Skin of body (tissue), 3 donors: ENCODE results near the gene HES2. TPM values are rescaled to one million over a fixed set of nuclear protein-coding genes. Genes with fewer than 3 reads are reported as not detected.
"Not testable (repeated sequence)": the region's sequence is repeated elsewhere in the genome, so short reads cannot be mapped to it uniquely, and the experiment has no call there.

ENCODE experiments used
- DNase-seq: peaks from one replicate; lab custom pipeline; 2025; lab: John Stamatoyannopoulos, UW
- small RNA-seq: library from RNA; depleted of rRNA; stranded (forward); fragments of <200 nt; gene quantifications from one replicate; pipeline ENCODE3, GENCODE V24; 2014; ENCODE audit warnings: low replicate concordance
- total RNA-seq: library from RNA; depleted of rRNA; stranded (reverse); fragments of >200 nt; gene quantifications from one replicate; pipeline ENCODE4 v1.2.3, GENCODE V29; 2014

The HES2 gene
- total RNA-seq, 1 donor from 2014 or later = 5.9 TPM

GRCh38 chr1:6391951-6392808 is 27.5 kb downstream of the HES2 start:
- no peak for DNase-seq

- no peak for DNase-seq
Measured at GRCh38 chr1:6389971-6390370, 29.7 kb downstream of the HES2 start.

GRCh38 chr1:6386371-6386949 is 33.3 kb downstream of the HES2 start:
- DNase-seq = no peak

- no peak for DNase-seq
Measured at GRCh38 chr1:6385488-6386191, 34.1 kb downstream of the HES2 start.

GRCh38 chr1:6384962-6385361 is 34.8 kb downstream of the HES2 start:
- DNase-seq = no peak

GRCh38 chr1:6384135-6384534 is 35.6 kb downstream of the HES2 start:
- no peak for DNase-seq

- no peak for DNase-seq
Measured at GRCh38 chr1:6380037-6380436, 39.7 kb downstream of the HES2 start.

- no peak for DNase-seq
Measured at GRCh38 chr1:6378096-6378746, 41.5 kb downstream of the HES2 start.

- no peak for DNase-seq
Measured at GRCh38 chr1:6373961-6374720, 45.6 kb downstream of the HES2 start.

GRCh38 chr1:6372236-6372635 is 47.5 kb downstream of the HES2 start:
- DNase-seq = not testable (repeated sequence)

- no peak for DNase-seq
Measured at GRCh38 chr1:6370006-6370405, 49.7 kb downstream of the HES2 start.

GRCh38 chr1:6367381-6368012 is 52.2 kb downstream of the HES2 start:
- DNase-seq = no peak

- no peak for DNase-seq
Measured at GRCh38 chr1:6365047-6365446, 54.7 kb downstream of the HES2 start.

GRCh38 chr1:6363085-6363884 is 56.4 kb downstream of the HES2 start:
- not testable (repeated sequence) for DNase-seq

Small RNA genes within 50 kb of the gene (small RNA-seq; reads per million reads assigned to genes)
- gene MIR4252 = not detected

Other genes with a start within 250 kb of the HES2 start
- gene CHD5, start 239.6 kb downstream of the HES2 start, total RNA-seq = 1.4 TPM
- gene RPL22, start 220.3 kb downstream of the HES2 start, total RNA-seq = 261 TPM
- gene RNF207, start 213.8 kb downstream of the HES2 start, total RNA-seq = 7.6 TPM
- gene ICMT, start 184.0 kb downstream of the HES2 start, total RNA-seq = 32.3 TPM
- gene HES3, start 175.7 kb downstream of the HES2 start, total RNA-seq = not detected
- gene GPR153, start 158.8 kb downstream of the HES2 start, total RNA-seq = 17.4 TPM
- gene ACOT7, start 26.2 kb downstream of the HES2 start, total RNA-seq = 10.0 TPM
- gene ESPN, start 4.9 kb upstream of the HES2 start, total RNA-seq = 6.4 TPM
- gene TNFRSF25, start 46.3 kb upstream of the HES2 start, total RNA-seq = 11.6 TPM
- 14.3 TPM for gene PLEKHG5, start 71.7 kb upstream of the HES2 start, total RNA-seq
- 16.5 TPM for gene NOL9, start 134.6 kb upstream of the HES2 start, total RNA-seq
- gene TAS1R1, start 135.4 kb upstream of the HES2 start, total RNA-seq = 0.59 TPM
- gene ZBTB48, start 160.1 kb upstream of the HES2 start, total RNA-seq = 11.0 TPM
- gene KLHL21, start 182.9 kb upstream of the HES2 start, total RNA-seq = 17.8 TPM
- gene PHF13, start 193.8 kb upstream of the HES2 start, total RNA-seq = 19.5 TPM
- gene THAP3, start 204.9 kb upstream of the HES2 start, total RNA-seq = 22.1 TPM